Activated T-helper 1 cell treated with anti-CD3 and anti-CD28 coated beads, Interleukin-12 subunit alpha, Interleukin-12 subunit beta, Interleukin-2, Interleukin-4 antibody, amounts not matched to agents 30 ng/mL and 10 ng/mL and 1 ng/mL, durations not matched to agents 14 hours and 24 hours and 36 hours (primary cell): ENCODE measurements around the gene BCAS1. TPM values are rescaled to one million over a fixed set of nuclear protein-coding genes. Genes with fewer than 3 reads are reported as not detected.

Experiments used
- DNase-seq: peaks from one replicate; pipeline ENCODE4 v3.0.0; 2021; ENCODE audit warnings: low spot score
- H3K27ac Mint-ChIP-seq: one replicate; pipeline ENCODE4 v1.8.0; 2021; ENCODE audit warnings: mild to moderate bottlenecking, mixed read lengths
- H3K27me3 Mint-ChIP-seq: one replicate; pipeline ENCODE4 v1.8.0; 2022; ENCODE audit warnings: mild to moderate bottlenecking, moderate library complexity, mixed read lengths; ENCODE audit not compliant: insufficient read depth
- H3K36me3 Mint-ChIP-seq: one replicate; pipeline ENCODE4 v1.8.0; 2021; ENCODE audit warnings: low read depth, mixed read lengths
- H3K4me1 Mint-ChIP-seq: one replicate; pipeline ENCODE4 v1.8.0; 2021; ENCODE audit warnings: low read depth, mixed read lengths
- H3K4me3 Mint-ChIP-seq: one replicate; pipeline ENCODE4 v1.8.0; 2021; ENCODE audit warnings: mild to moderate bottlenecking, moderate library complexity, mixed read lengths
- H3K9me3 Mint-ChIP-seq: one replicate; pipeline ENCODE4 v1.8.0; 2021; ENCODE audit warnings: mixed read lengths
- intact Hi-C: fragments of 100-400 bp; cut with micrococcal nuclease; formaldehyde crosslinking; loops from one replicate; pipeline ENCODE4 v1.15.1; 2024
- total RNA-seq: library from RNA; stranded (reverse); gene quantifications from 2 replicates; pipeline ENCODE4 v1.2.3, GENCODE V29; 2022

Gene BCAS1
- total RNA-seq, 1 donor from 2014 or later = not detected

DNA sequence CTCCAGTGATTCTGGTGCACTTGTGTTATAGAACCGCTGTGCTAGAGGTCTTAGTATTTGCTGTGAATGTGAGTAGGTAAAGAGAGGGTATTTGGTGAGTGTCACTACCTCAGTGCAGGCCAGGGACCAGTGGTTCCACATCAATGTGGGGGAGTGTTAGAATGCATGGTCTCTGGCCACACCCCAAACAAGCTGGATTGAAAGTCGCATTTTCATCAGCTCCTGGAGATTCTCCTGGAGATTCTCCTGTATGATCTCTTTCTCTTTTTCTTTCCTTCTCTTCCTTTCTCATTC, 26.8 kb upstream of the BCAS1 start:
- Mint-ChIP-seq H3K4me1 (peaks cover 9% of the 10 kb centered on the region), H3K27ac (no peak overlapping the region), H3K36me3 (no peaks in the 10 kb centered on the region), H3K4me3 (no peak overlapping the region), H3K27me3 (peaks cover 12% of the 10 kb centered on the region), H3K9me3 (no peaks in the 10 kb centered on the region)
- DNase-seq = no peak
- intact Hi-C loops = no loop called here

DNA sequence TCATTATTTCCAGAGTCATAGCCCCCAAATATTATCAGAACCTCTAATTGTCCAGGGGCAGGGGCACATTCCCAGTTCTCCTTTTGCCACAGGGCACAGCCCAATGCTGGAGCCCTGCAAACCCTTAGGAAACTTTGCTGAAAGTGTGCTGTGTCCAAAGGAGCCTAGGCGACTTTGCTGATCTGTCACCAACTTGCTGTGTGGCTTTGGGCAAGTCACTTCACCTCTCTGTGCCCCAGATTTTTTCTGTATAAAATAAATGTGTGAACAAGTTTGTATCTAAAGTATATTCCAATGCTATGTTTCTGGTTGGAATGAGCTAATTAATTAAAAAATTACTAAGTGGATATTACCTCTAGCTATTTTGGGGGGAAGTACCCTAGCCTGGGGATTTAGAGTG, 25.4 kb upstream of the BCAS1 start:
- H3K9me3 Mint-ChIP-seq = no peaks in the 10 kb centered on the region
- peaks cover 9% of the 10 kb centered on the region for H3K4me1 Mint-ChIP-seq
- no peak for DNase-seq
- H3K27ac Mint-ChIP-seq = no peak overlapping the region
- H3K36me3 Mint-ChIP-seq = no peaks in the 10 kb centered on the region
- H3K27me3 Mint-ChIP-seq = peaks cover 13% of the 10 kb centered on the region
- intact Hi-C loops = loop anchor here (1.0 kb wide), 2 partner anchors 103 to 550 kb away; no protein-coding TSS in a partner anchor
- no peak overlapping the region for H3K4me3 Mint-ChIP-seq

DNA sequence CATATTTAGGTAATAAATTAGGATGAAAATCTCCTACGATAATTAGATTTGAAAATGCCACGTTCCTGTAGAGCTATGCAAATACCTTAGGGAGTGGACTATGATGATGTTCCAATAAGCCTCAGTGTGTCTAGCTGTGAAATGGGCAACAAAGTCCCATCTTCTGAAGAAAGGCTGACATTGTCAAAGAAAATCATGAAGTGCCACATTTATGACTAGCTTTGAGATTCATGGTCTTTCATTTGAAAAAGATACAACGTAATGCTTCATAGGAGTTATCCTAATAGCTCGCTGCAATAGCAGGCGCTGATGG, 23.8 kb upstream of the BCAS1 start:
- H3K9me3 Mint-ChIP-seq = no peaks in the 10 kb centered on the region
- H3K4me3 Mint-ChIP-seq = no peak overlapping the region
- DNase-seq = no peak
- peaks cover 9% of the 10 kb centered on the region for H3K4me1 Mint-ChIP-seq
- intact Hi-C loops = no loop called here
- H3K27ac Mint-ChIP-seq = no peak overlapping the region
- H3K36me3 Mint-ChIP-seq = no peaks in the 10 kb centered on the region
- peaks cover 20% of the 10 kb centered on the region for H3K27me3 Mint-ChIP-seq

DNA sequence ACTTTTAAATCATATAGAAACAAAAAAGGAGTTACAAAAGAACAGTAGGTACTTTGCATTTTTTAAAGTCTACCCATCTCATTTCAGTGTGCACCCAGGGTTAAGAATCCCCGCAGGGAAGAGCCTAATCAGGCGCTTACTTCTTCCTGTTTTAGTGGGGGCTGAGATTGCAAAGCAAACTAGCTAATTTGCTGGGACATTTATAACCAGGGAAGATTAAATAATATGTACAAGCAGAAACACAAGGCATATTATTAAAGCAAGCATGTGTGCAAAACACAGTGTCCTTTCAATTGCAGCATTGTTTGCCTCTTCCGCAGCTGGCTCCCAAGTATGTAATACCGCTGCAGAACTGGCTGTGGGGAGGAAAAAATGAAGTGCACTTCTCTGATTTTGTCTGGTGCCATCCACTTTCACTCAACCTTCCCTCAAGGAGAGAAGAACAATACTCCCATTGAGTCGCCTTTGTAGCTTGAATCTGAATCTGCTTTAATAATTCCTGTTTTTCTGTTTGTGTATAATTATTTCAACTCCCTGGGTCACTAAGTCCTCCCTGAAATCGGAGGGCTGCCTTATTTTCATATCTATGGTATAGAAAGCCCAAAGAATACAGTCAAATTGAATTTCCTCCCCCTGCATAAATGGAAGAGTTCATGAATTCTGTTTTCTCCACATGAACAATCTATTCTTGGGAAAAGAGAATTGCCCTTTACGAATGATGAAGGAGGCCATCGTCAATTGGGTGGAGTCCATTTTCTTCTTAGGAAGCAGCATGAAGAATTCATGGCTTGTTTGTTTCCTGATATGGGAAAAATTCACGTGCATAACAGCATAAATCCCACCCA, 23.3 kb upstream of the BCAS1 start:
- no peak for DNase-seq

DNA sequence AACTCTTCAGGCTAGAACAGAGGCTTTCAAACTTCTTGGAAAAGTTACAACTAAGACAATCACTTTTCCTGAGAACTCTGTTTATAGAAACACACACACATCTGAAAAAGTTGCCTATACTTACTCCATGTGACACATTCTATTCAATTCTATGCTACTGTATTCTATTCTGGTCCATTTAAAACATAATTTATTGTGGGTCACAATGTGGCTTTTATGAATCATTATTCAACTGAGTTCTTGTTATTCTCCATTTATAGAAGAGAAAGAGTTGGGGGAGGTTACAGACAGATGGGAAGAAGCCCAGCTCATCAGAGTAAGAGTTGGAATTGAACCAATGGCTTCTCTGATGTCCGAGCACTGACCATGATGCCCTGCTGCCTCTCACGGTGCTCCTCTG, 21.6 kb upstream of the BCAS1 start:
- peaks cover 20% of the 10 kb centered on the region for H3K27me3 Mint-ChIP-seq
- no peak overlapping the region for H3K4me3 Mint-ChIP-seq
- peaks cover 6% of the 10 kb centered on the region for H3K4me1 Mint-ChIP-seq
- no peak for DNase-seq
- H3K36me3 Mint-ChIP-seq = no peaks in the 10 kb centered on the region
- no peaks in the 10 kb centered on the region for H3K9me3 Mint-ChIP-seq
- H3K27ac Mint-ChIP-seq = no peak overlapping the region
- intact Hi-C loops = no loop called here

More for the DNA sequence above, 23.3 kb upstream of the BCAS1 start:
- no peak overlapping the region for H3K4me3 Mint-ChIP-seq
- peaks cover 9% of the 10 kb centered on the region for H3K4me1 Mint-ChIP-seq
- H3K36me3 Mint-ChIP-seq = no peaks in the 10 kb centered on the region
- no peaks in the 10 kb centered on the region for H3K9me3 Mint-ChIP-seq
- no peak overlapping the region for H3K27ac Mint-ChIP-seq
- intact Hi-C loops = no loop called here
- H3K27me3 Mint-ChIP-seq = peaks cover 20% of the 10 kb centered on the region

DNA sequence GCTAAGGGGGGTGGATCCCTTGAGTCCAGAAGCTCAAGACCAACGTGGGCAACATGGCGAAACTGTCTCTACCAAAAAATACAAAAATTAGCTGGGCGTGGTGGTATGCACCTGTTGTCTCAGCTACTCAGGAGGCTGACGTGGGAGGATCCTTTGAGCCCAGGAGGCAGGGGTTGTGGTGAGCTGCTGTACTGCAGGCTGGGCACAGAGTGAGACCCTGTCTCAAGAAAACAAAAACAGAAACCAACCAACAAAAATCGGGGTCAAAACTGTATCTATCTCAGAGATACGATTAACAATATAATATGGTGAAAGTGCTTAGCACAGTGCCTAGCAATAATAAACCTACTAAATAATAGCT, 20.7 kb upstream of the BCAS1 start:
- intact Hi-C loops = no loop called here
- H3K36me3 Mint-ChIP-seq = no peaks in the 10 kb centered on the region
- no peak overlapping the region for H3K4me3 Mint-ChIP-seq
- no peak for DNase-seq
- H3K4me1 Mint-ChIP-seq = no peaks in the 10 kb centered on the region
- H3K27me3 Mint-ChIP-seq = peaks cover 19% of the 10 kb centered on the region
- H3K9me3 Mint-ChIP-seq = no peaks in the 10 kb centered on the region
- H3K27ac Mint-ChIP-seq = no peak overlapping the region

DNA sequence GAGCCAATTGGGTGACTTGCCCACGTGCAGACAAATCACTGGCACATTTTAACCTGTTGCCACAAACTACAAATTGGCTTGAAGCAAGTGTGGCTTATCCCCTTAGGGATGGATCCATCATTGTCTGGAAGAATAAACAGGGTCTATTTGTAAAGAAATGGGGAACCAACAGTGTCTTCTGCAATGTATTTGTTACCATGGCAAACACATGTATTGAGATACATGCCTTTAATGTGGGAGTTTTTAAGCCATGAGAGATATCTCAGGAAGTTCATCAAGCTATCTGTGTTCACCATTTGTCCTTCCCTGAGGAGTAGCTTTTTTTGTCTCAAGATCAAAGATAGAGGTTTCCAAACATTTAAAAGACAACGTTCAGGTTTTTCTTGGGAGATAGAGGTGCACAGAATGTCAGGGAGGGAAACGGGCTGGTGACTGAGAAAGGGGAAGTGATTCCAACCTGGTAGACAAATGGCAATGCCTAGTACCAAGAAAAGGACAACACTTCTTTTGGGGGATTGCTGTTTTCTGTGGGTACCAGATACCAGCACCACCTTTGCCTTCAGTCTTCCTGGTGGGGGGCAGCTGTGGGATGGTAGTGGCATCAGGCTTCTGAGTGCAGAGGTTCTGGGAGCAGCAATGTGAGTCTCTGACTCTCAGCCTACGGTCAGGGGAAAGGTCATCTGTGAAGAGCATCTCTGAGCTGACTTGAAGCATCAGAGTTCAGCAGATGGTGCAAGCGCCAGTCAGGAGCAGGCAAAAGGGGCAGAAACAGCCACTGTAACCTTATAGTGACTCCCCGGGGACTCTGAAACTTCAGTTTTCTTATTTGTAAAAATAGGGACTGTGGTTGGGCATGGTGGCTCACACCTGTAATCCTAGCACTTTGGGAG, 20.1 kb upstream of the BCAS1 start:
- H3K4me3 Mint-ChIP-seq = no peak overlapping the region
- no peaks in the 10 kb centered on the region for H3K36me3 Mint-ChIP-seq
- no peak for DNase-seq
- H3K4me1 Mint-ChIP-seq = no peaks in the 10 kb centered on the region
- peaks cover 19% of the 10 kb centered on the region for H3K27me3 Mint-ChIP-seq
- H3K9me3 Mint-ChIP-seq = no peaks in the 10 kb centered on the region
- H3K27ac Mint-ChIP-seq = no peak overlapping the region
- intact Hi-C loops = no loop called here

DNA sequence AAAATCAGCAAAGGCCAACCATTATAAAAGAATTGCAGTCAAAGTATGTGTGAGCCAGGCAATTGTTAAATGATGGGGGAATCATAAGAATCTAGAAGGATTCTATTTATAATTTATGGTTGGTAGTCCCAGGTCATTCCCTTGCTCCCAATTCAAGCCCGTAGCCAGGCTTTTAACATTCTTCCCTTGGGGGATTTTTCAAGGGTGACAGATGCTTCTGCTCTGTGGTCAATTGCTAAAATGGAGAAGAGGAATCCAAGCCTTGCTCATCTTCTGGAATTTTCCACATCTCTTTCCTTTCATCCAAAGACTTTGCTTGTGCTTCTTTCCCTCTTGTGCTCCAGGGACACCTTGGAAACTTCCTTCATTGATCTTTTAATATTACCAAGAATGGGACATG, 18.0 kb upstream of the BCAS1 start:
- H3K4me1 Mint-ChIP-seq = no peaks in the 10 kb centered on the region

DNA sequence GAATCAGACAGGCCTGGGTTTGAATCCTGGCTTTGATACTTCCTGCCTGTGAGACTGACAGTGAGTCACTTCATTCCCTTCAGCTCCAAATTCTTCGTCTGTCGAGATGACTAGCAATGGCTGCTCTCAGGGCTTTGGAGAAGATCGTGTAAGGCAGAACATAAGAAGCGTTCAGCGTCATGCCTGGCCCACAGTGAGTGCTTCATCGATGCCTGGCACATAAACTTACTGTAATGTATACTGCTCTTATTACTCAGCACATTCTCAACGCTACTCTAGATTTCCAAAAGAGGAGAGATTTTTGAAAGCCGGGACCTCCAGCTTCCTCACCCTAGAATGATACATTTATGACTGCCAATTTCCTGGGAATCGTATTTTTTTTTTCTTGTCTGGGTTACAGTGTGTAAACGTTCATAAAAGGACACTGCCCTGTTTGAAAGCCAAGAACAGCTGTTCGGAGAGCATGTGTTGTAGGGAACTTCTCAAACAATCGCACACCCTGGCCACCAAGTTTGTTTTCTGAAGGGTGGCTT, 16.2 kb upstream of the BCAS1 start:
- DNase-seq = no peak
- Mint-ChIP-seq H3K4me1 (no peaks in the 10 kb centered on the region), H3K36me3 (peaks cover 1% of the 10 kb centered on the region), H3K27ac (no peak overlapping the region), H3K27me3 (peaks cover 12% of the 10 kb centered on the region), H3K9me3 (no peaks in the 10 kb centered on the region), H3K4me3 (no peak overlapping the region)
- intact Hi-C loops = no loop called here

More for the DNA sequence above, 18.0 kb upstream of the BCAS1 start:
- H3K4me3 Mint-ChIP-seq = no peak overlapping the region
- no peak overlapping the region for H3K27ac Mint-ChIP-seq
- H3K36me3 Mint-ChIP-seq = no peaks in the 10 kb centered on the region
- no peaks in the 10 kb centered on the region for H3K9me3 Mint-ChIP-seq
- intact Hi-C loops = no loop called here
- DNase-seq = no peak
- peaks cover 21% of the 10 kb centered on the region for H3K27me3 Mint-ChIP-seq

DNA sequence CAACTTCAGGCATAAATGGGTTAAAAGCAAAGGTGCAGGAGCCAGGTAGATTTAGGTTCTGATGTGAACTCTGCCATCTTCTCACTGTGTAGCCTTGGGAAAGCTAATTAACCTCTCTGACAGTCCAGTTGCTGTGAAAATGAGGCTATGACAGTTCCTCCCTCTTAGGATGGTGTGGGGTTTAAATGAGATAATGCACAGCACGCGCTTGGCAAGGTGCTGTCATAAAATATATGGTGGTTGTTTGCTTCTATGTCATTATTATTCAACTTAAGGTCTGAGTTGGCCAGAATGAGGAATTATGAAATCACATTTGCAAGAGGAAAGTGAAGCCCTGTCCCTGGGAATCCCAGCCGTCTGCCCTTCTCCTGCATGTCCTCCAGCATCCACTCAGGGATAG, 15.5 kb upstream of the BCAS1 start:
- Mint-ChIP-seq H3K27me3 (peaks cover 15% of the 10 kb centered on the region), H3K4me3 (no peak overlapping the region), H3K27ac (no peak overlapping the region), H3K4me1 (no peaks in the 10 kb centered on the region), H3K9me3 (no peaks in the 10 kb centered on the region), H3K36me3 (peaks cover 1% of the 10 kb centered on the region)
- no peak for DNase-seq
- intact Hi-C loops = no loop called here

DNA sequence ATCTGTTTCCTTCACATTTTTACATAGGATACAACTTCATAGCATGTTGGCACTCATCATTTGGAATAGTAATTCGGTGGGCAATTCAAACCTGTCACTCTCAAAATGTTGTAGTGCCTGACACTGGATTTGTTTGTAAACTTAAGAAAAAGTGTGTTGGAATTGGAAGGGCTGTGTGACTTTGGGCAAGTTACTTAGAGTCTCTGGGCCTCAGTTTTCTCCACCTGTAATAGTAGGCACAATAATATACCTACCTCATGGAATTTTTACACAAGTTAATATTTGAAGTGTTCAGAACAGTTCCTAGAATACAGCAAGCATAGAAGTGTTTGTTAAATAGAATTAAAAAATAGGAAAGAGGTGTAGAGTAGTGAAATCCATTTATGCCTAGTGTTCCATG, 15.0 kb upstream of the BCAS1 start:
- DNase-seq = no peak
- Mint-ChIP-seq H3K4me1 (no peaks in the 10 kb centered on the region), H3K36me3 (peaks cover 1% of the 10 kb centered on the region), H3K4me3 (no peak overlapping the region), H3K27me3 (peaks cover 16% of the 10 kb centered on the region), H3K9me3 (no peaks in the 10 kb centered on the region), H3K27ac (no peak overlapping the region)
- intact Hi-C loops = no loop called here

DNA sequence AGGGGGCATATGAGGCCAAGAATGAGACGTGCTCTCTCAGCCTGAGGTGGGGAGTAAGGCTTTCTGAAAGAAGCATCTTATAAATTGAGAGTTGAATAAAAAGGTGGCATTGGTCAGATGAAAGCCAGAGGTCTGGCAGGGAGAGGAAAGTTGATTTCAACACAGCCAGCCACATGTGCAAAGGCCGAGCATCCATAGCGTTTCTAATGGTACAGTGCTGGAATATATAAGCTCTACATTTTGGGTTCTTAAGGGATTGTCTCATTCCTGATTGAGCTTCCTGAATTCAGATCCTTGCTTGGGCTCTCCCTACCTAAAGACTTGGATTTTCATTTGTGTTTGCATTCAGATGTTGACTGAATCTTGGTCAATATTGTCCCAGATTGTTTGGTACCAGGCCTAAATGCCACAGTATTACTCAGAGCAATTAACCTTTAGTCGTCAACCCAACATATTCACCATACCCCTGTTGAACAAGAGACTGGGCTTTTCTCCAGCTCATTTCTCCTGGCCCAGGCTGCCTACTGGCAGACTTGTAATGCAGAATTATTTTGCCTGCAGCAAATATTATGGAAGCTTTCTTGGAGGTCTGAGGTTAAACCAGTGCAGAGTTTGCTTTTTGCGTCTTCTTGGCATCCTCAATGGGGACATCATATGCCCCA, 14.5 kb upstream of the BCAS1 start:
- no peak for DNase-seq
- Mint-ChIP-seq H3K36me3 (peaks cover 1% of the 10 kb centered on the region), H3K4me1 (no peaks in the 10 kb centered on the region), H3K4me3 (no peak overlapping the region), H3K9me3 (no peaks in the 10 kb centered on the region), H3K27ac (no peak overlapping the region), H3K27me3 (peaks cover 13% of the 10 kb centered on the region)
- intact Hi-C loops = no loop called here

DNA sequence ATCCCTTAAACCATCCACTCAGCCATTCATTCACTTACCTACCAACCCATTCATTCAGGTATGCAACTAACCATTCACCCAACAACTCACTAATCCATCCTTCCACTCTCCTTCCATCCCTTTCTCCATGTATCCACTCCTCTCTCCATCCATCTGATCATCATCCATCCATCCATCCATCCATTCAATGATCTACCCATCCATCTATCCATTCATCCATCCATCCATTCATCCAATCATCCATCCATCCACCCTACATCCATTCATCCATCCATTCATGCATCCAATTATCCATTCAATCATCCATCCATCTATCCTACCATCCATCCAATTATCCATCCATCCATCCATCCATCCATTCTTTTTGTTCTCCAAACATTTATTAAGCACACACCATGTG, 13.8 kb upstream of the BCAS1 start:
- Mint-ChIP-seq H3K36me3 (peaks cover 1% of the 10 kb centered on the region), H3K27me3 (peaks cover 9% of the 10 kb centered on the region), H3K9me3 (no peaks in the 10 kb centered on the region), H3K4me1 (peaks cover 1% of the 10 kb centered on the region), H3K27ac (no peak overlapping the region), H3K4me3 (no peak overlapping the region)
- DNase-seq = no peak
- intact Hi-C loops = no loop called here
